Measurements from ENCODE around the gene LDLRAD4. TPM values are rescaled to one million over a fixed set of nuclear protein-coding genes. Genes with fewer than 3 reads are reported as not detected.

Gene LDLRAD4
- total RNA-seq, 1 experiment from 2014 or later: 0.68 TPM

GRCh38 chr18:13415736-13416135, 197.2 kb downstream of the LDLRAD4 start:
- no peaks in the 10 kb centered on the region for H3K36me3 ChIP-seq
- H3K27ac ChIP-seq: no peak overlapping the region
- H3K9me3 ChIP-seq (replicated peaks): no peaks in the 10 kb centered on the region
- H3K27me3 ChIP-seq (replicated peaks): no peaks in the 10 kb centered on the region
- no peak for DNase-seq (ENCODE audit: low read depth in 1 of 2, low spot score in 2 of 2)
- no peaks in the 10 kb centered on the region for H3K4me1 ChIP-seq (replicated peaks)
- H3K4me3 ChIP-seq: no peak overlapping the region

GRCh38 chr18:13416208-13416607, 197.6 kb downstream of the LDLRAD4 start:
- Histone ChIP-seq H3K4me3 (no peak overlapping the region), H3K27ac (no peak overlapping the region), H3K4me1 (replicated peaks) (no peaks in the 10 kb centered on the region), H3K9me3 (replicated peaks) (no peaks in the 10 kb centered on the region), H3K36me3 (no peaks in the 10 kb centered on the region), H3K27me3 (replicated peaks) (no peaks in the 10 kb centered on the region)
- no peak for DNase-seq (ENCODE audit: low read depth in 1 of 2, low spot score in 2 of 2)

GRCh38 chr18:13416848-13417247, 198.3 kb downstream of the LDLRAD4 start:
- Histone ChIP-seq H3K36me3 (no peaks in the 10 kb centered on the region), H3K27me3 (replicated peaks) (no peaks in the 10 kb centered on the region), H3K9me3 (replicated peaks) (no peaks in the 10 kb centered on the region), H3K4me1 (replicated peaks) (no peaks in the 10 kb centered on the region), H3K4me3 (no peak overlapping the region), H3K27ac (no peak overlapping the region)
- no peak for DNase-seq (ENCODE audit: low read depth in 1 of 2, low spot score in 2 of 2)

GRCh38 chr18:13418013-13418710, 199.6 kb downstream of the LDLRAD4 start:
- H3K36me3 ChIP-seq: no peaks in the 10 kb centered on the region
- H3K9me3 ChIP-seq (replicated peaks): no peaks in the 10 kb centered on the region
- no peak overlapping the region for H3K27ac ChIP-seq
- no peak overlapping the region for H3K4me3 ChIP-seq
- DNase-seq (ENCODE audit: low read depth in 1 of 2, low spot score in 2 of 2): no peak
- no peaks in the 10 kb centered on the region for H3K27me3 ChIP-seq (replicated peaks)
- no peaks in the 10 kb centered on the region for H3K4me1 ChIP-seq (replicated peaks)

GRCh38 chr18:13420969-13421686, 202.6 kb downstream of the LDLRAD4 start:
- H3K4me1 ChIP-seq (replicated peaks): no peaks in the 10 kb centered on the region
- no peaks in the 10 kb centered on the region for H3K9me3 ChIP-seq (replicated peaks)
- no peak for DNase-seq (ENCODE audit: low read depth in 1 of 2, low spot score in 2 of 2)
- H3K27me3 ChIP-seq (replicated peaks): no peaks in the 10 kb centered on the region
- H3K27ac ChIP-seq: no peak overlapping the region
- no peaks in the 10 kb centered on the region for H3K36me3 ChIP-seq
- no peak overlapping the region for H3K4me3 ChIP-seq

- Histone ChIP-seq H3K27ac (no peak overlapping the region), H3K27me3 (replicated peaks) (no peaks in the 10 kb centered on the region), H3K9me3 (replicated peaks) (no peaks in the 10 kb centered on the region), H3K36me3 (no peaks in the 10 kb centered on the region), H3K4me3 (no peak overlapping the region), H3K4me1 (replicated peaks) (no peaks in the 10 kb centered on the region)
- no peak for DNase-seq (ENCODE audit: low read depth in 1 of 2, low spot score in 2 of 2)
Observed at GRCh38 chr18:13422541-13423147, 204.1 kb downstream of the LDLRAD4 start.

- H3K9me3 ChIP-seq (replicated peaks): no peaks in the 10 kb centered on the region
Observed at GRCh38 chr18:13423352-13423751, 204.8 kb downstream of the LDLRAD4 start.

GRCh38 chr18:13424363-13424762, 205.8 kb downstream of the LDLRAD4 start:
- Histone ChIP-seq H3K9me3 (replicated peaks) (no peaks in the 10 kb centered on the region), H3K27ac (no peak overlapping the region), H3K27me3 (replicated peaks) (no peaks in the 10 kb centered on the region), H3K4me1 (replicated peaks) (no peaks in the 10 kb centered on the region), H3K4me3 (no peak overlapping the region), H3K36me3 (no peaks in the 10 kb centered on the region)
- DNase-seq (ENCODE audit: low read depth in 1 of 2, low spot score in 2 of 2): no peak

More at GRCh38 chr18:13423352-13423751, 204.8 kb downstream of the LDLRAD4 start:
- no peaks in the 10 kb centered on the region for H3K27me3 ChIP-seq (replicated peaks)
- no peaks in the 10 kb centered on the region for H3K4me1 ChIP-seq (replicated peaks)
- H3K36me3 ChIP-seq: no peaks in the 10 kb centered on the region
- DNase-seq (ENCODE audit: low read depth in 1 of 2, low spot score in 2 of 2): no peak
- no peak overlapping the region for H3K4me3 ChIP-seq
- H3K27ac ChIP-seq: no peak overlapping the region

GRCh38 chr18:13425357-13426091, 207.0 kb downstream of the LDLRAD4 start:
- H3K36me3 ChIP-seq: no peaks in the 10 kb centered on the region
- H3K9me3 ChIP-seq (replicated peaks): no peaks in the 10 kb centered on the region
- DNase-seq (ENCODE audit: low read depth in 1 of 2, low spot score in 2 of 2): no peak
- no peak overlapping the region for H3K27ac ChIP-seq
- no peak overlapping the region for H3K4me3 ChIP-seq
- H3K27me3 ChIP-seq (replicated peaks): no peaks in the 10 kb centered on the region
- no peaks in the 10 kb centered on the region for H3K4me1 ChIP-seq (replicated peaks)

- Histone ChIP-seq H3K4me1 (replicated peaks) (no peaks in the 10 kb centered on the region), H3K9me3 (replicated peaks) (no peaks in the 10 kb centered on the region), H3K27me3 (replicated peaks) (no peaks in the 10 kb centered on the region), H3K4me3 (no peak overlapping the region), H3K27ac (no peak overlapping the region), H3K36me3 (no peaks in the 10 kb centered on the region)
- DNase-seq (ENCODE audit: low read depth in 1 of 2, low spot score in 2 of 2): no peak
Observed at GRCh38 chr18:13427354-13427753, 208.8 kb downstream of the LDLRAD4 start.

GRCh38 chr18:13428319-13428718, 209.8 kb downstream of the LDLRAD4 start:
- H3K27me3 ChIP-seq (replicated peaks): no peaks in the 10 kb centered on the region
- H3K9me3 ChIP-seq (replicated peaks): no peaks in the 10 kb centered on the region
- no peak overlapping the region for H3K4me3 ChIP-seq
- DNase-seq (ENCODE audit: low read depth in 1 of 2, low spot score in 2 of 2): no peak
- H3K36me3 ChIP-seq: no peaks in the 10 kb centered on the region
- no peak overlapping the region for H3K27ac ChIP-seq
- H3K4me1 ChIP-seq (replicated peaks): no peaks in the 10 kb centered on the region

GRCh38 chr18:13429016-13429415, 210.5 kb downstream of the LDLRAD4 start:
- no peak for DNase-seq (ENCODE audit: low read depth in 1 of 2, low spot score in 2 of 2)
- no peaks in the 10 kb centered on the region for H3K9me3 ChIP-seq (replicated peaks)
- no peaks in the 10 kb centered on the region for H3K36me3 ChIP-seq
- no peaks in the 10 kb centered on the region for H3K27me3 ChIP-seq (replicated peaks)
- H3K4me1 ChIP-seq (replicated peaks): peaks cover 3% of the 10 kb centered on the region; the same call in 1 of the 2 replicates
- H3K4me3 ChIP-seq: no peak overlapping the region
- no peak overlapping the region for H3K27ac ChIP-seq

- Histone ChIP-seq H3K27ac (no peak overlapping the region), H3K36me3 (no peaks in the 10 kb centered on the region), H3K9me3 (replicated peaks) (no peaks in the 10 kb centered on the region), H3K4me3 (no peak overlapping the region), H3K27me3 (replicated peaks) (no peaks in the 10 kb centered on the region), H3K4me1 (replicated peaks) (peaks cover 3% of the 10 kb centered on the region; the same call in 1 of the 2 replicates)
- DNase-seq (ENCODE audit: low read depth in 1 of 2, low spot score in 2 of 2): no peak
Observed at GRCh38 chr18:13429884-13430510, 211.4 kb downstream of the LDLRAD4 start.
